SK-N-MC (cell line): ENCODE data around the gene WDR11.

Experiments
- EZH2 ChIP-seq: fragments of 200-600 bp; sonication (generic); IDR thresholded peaks from one replicate; pipeline ENCODE4 v1.6.1; 2017; ENCODE audit warnings: antibody characterized with exemption
- FOXP2 ChIP-seq: optimal IDR thresholded peaks from 2 replicates; pipeline ENCODE3; 2011; ENCODE audit warnings: mild to moderate bottlenecking, moderate library complexity; ENCODE audit not compliant: insufficient read depth; ENCODE audit errors: extremely low read length, control extremely low read depth
- POLR2AphosphoS5 ChIP-seq: IDR thresholded peaks from 2 replicates; pipeline ENCODE4 v1.6.1; 2012; ENCODE audit warnings: mild to moderate bottlenecking, low read depth, low read length, borderline replicate concordance

GRCh38 chr10:120813085-120813484, 38.1 kb upstream of the WDR11 start:
- TF ChIP-seq EZH2 (no peak), POLR2AphosphoS5 (no peak), FOXP2 (no peak)
